ENCODE data around the gene CA5A. TPM values are rescaled to one million over a fixed set of nuclear protein-coding genes. Genes with fewer than 3 reads are reported as not detected.

The CA5A gene
- total and polyA plus RNA-seq, 12 donors = 0.15 to 0.65 (median 0.29) TPM; not detected in 7

DNA sequence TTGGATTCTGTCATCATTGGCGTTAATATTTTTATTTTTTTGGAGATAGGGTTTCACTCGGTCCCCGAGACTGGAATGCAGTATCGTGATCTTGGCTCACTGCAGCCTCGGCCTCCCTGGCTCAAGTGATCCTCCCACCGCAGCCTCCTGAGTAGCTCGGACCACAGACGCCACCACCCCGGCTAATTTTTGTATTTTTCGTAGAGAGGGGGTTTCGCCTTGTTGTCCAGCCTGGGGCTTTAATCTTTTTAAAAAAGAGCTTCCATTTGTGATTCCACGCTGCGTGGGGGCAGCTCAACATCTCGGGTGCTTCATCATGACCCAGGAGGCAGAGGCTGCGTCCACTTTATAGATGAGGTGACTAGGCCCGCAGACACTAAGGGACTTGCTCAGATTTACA, 16.4 kb upstream of the CA5A start:
- Histone ChIP-seq H3K4me3 (peak overlapping the region in 4 of 10 donors; percentile 94 to 98 (median 96)), H3K4me1 (peaks cover 9 to 83% (median 54%) of the 10 kb centered on the region in 9 donors)

DNA sequence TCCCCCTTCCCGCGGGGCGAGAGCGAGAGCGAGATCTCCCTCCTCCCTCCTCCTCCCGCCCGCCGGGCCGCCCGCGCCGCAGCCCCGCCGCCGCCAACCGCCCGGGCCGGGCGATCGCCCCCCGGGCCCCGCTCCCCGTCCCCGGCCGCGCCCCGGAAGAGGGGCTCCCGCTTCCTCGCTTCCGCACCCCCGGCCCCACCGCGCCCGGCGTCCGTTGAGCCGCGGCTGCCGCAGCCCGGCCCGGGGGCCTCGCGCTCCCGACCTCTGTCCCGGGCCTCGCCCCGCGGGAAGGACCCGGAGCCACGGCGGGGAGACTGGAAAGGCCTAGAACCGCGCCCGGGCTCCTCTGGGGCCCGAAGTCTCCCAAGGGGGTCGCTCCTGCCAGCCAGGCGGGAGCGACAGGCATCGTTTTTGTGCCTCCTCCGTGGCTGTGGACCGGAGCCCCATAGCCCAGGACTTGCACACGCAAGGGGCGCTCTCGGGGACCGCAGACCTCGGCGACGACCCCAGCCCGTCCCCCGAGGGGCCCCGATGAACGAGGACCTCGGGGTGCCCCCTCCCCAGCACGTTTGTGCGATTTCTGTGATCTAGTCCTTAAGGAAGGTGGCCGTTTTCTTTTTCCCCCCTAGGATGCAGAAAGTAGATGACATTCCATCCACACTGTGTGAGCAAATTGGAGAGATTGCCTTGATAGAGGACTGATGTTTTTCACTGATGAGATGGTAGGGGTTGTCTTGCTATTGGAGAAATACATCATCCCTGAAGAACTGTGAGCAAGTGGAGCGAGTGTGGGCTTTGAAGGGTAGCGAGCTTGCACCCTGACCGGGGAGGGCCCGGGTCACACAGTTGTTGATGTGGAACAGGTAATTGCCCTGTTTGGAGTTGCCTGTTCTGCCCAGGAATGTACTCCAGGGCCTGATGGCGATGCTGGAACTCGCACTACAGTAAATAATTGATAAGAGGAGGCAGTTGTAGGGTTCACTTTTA, 15.5 kb upstream of the CA5A start:
- Histone ChIP-seq H3K4me1 (peaks cover 9 to 75% (median 48%) of the 10 kb centered on the region in 9 donors), H3K36me3 (peaks cover 0 to 12% (median 0%) of the 10 kb centered on the region in 9 donors), H3K27me3 (no peaks in the 10 kb centered on the region), H3K4me3 (peak overlapping the region; percentile 89 to 99 (median 94)), H3K9me3 (no peaks in the 10 kb centered on the region), H3K27ac (peak overlapping the region; percentile 76 to 100 (median 98))
- DNase-seq = peak in 1 of 2 donors; percentile 54
- 2 to 4% methylated on average over 54 to 82 of the region's 82 CpGs for WGBS, 2 donors
- ATAC-seq = peak in 1 of 8 donors; percentile 0
- peak in 4 of 9 donors; percentile 10 to 31 (median 22) for TF ChIP-seq CTCF (IDR thresholded peaks at IDR 0.05)
- intact Hi-C loops (cut with DNase I) = no loop called here

More for the DNA sequence above, 16.4 kb upstream of the CA5A start:
- WGBS, 2 donors = 91 to 94% methylated on average over 16 of the region's 16 CpGs
- no peaks in the 10 kb centered on the region for H3K27me3 ChIP-seq
- no peak for ATAC-seq
- H3K36me3 ChIP-seq = peaks cover 0 to 14% (median 0%) of the 10 kb centered on the region in 9 donors
- TF ChIP-seq CTCF (IDR thresholded peaks at IDR 0.05) = no peak
- intact Hi-C loops (cut with DNase I) = no loop called here
- no peak for DNase-seq
- peak overlapping the region in 7 of 10 donors; percentile 94 to 100 (median 98) for H3K27ac ChIP-seq
- H3K9me3 ChIP-seq = no peaks in the 10 kb centered on the region

DNA sequence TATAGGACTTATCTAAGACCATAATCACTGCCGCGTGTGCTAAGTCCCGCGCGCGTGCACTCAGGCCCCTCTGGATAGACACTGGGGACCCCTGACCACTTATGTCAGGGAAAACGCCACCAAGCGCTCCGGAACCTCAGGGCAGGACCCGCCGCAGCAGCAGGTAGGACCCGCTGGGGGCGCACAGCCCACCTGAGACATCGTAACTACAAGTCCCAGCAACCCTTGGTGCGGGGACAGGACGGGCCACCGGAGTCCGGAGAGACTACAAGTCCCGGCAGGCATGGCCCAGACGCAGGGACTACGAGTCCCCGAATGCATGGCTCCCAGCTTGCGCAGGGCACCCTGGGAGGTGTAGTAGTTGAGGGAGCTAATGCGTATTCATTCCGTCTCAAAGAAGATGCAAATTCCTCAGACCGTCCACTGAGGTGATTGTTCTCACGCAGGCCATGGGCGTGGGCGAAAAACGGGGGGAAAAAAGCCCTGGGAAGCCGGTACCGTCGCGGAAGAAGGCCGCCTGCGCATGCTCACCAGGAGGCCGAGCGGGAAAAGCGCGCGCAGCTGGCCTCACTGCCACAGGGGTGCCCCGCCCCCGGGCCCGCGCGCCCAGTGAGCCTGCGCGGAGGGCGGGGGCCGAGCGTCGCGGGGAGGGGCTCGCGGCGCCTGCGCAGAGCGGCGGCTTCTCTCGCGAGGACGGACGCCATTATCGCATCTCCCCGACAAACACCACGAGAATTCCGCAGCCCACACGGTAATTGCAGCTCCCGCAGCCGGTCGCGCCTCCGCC, 14.6 kb upstream of the CA5A start, which contains the start of gene BANP:
Gene BANP (plus strand): TSS at position 670 of the 787 bp plus-strand sequence. CDS start 23,682 bp downstream, outside the sequence.
- peak; percentile 39 to 61 (median 47) for TF ChIP-seq CTCF (IDR thresholded peaks at IDR 0.05)
- H3K27me3 ChIP-seq = no peaks in the 10 kb centered on the region
- peak; percentile 95 to 98 (median 97) for ATAC-seq
- no peaks in the 10 kb centered on the region for H3K9me3 ChIP-seq
- H3K27ac ChIP-seq = peak within 1 kb of the TSS; percentile 76 to 100 (median 98)
- H3K4me3 ChIP-seq = peak within 1 kb of the TSS; percentile 89 to 99 (median 94)
- intact Hi-C loops (cut with DNase I) = no loop called here
- H3K4me1 ChIP-seq = peaks cover 3 to 67% (median 39%) of the 10 kb centered on the region in 9 donors
- WGBS, 2 donors = 0% methylated on average over 67 to 73 of the region's 73 CpGs
- H3K36me3 ChIP-seq = peaks cover 0 to 12% (median 0%) of the 10 kb centered on the region in 9 donors
- DNase-seq = peak; percentile 96 to 97
